Measurements from ENCODE around the gene ATXN1.

DNA sequence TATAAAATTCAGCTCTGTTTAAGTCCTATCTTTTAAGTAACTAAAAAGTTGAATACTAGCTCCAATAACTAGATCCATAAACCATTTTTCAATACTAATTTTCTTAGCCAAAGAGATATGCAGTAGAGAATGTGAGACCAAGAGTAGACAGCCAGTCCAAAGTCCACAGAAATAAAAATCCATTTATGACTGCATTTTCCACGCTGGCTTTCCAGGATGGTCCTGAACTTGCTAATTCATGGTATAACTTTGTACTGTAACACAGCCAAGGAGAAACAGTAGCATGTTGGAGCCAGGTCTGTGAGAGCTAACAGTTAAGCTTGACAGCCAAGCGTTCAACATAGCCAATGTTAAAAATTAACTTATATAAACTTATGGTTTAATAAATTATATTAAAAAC, 366.6 kb downstream of the ATXN1 start:
- TF ChIP-seq, protein P1, sequence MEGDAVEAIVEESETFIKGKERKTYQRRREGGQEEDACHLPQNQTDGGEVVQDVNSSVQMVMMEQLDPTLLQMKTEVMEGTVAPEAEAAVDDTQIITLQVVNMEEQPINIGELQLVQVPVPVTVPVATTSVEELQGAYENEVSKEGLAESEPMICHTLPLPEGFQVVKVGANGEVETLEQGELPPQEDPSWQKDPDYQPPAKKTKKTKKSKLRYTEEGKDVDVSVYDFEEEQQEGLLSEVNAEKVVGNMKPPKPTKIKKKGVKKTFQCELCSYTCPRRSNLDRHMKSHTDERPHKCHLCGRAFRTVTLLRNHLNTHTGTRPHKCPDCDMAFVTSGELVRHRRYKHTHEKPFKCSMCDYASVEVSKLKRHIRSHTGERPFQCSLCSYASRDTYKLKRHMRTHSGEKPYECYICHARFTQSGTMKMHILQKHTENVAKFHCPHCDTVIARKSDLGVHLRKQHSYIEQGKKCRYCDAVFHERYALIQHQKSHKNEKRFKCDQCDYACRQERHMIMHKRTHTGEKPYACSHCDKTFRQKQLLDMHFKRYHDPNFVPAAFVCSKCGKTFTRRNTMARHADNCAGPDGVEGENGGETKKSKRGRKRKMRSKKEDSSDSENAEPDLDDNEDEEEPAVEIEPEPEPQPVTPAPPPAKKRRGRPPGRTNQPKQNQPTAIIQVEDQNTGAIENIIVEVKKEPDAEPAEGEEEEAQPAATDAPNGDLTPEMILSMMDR (tag by site-specific recombination; IDR thresholded peaks at IDR 0.05) = no peak
- TF ChIP-seq ZNF394 (tag by site-specific recombination; IDR thresholded peaks at IDR 0.05; ENCODE audit: borderline replicate concordance) (no peak), ZNF221 (tag by site-specific recombination; IDR thresholded peaks at IDR 0.05; ENCODE audit: borderline replicate concordance) (no peak), ZNF239 (tag by site-specific recombination; IDR thresholded peaks at IDR 0.05) (no peak), ZNF202 (tag by site-specific recombination; IDR thresholded peaks at IDR 0.05; ENCODE audit: borderline replicate concordance) (no peak)
- TF ChIP-seq, protein P2, sequence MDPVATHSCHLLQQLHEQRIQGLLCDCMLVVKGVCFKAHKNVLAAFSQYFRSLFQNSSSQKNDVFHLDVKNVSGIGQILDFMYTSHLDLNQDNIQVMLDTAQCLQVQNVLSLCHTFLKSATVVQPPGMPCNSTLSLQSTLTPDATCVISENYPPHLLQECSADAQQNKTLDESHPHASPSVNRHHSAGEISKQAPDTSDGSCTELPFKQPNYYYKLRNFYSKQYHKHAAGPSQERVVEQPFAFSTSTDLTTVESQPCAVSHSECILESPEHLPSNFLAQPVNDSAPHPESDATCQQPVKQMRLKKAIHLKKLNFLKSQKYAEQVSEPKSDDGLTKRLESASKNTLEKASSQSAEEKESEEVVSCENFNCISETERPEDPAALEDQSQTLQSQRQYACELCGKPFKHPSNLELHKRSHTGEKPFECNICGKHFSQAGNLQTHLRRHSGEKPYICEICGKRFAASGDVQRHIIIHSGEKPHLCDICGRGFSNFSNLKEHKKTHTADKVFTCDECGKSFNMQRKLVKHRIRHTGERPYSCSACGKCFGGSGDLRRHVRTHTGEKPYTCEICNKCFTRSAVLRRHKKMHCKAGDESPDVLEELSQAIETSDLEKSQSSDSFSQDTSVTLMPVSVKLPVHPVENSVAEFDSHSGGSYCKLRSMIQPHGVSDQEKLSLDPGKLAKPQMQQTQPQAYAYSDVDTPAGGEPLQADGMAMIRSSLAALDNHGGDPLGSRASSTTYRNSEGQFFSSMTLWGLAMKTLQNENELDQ (tag by site-specific recombination; IDR thresholded peaks at IDR 0.05; ENCODE audit: low read depth) = no peak
